AG08395 (cell line): ENCODE data around the gene RASAL2.

Experiments used
- DNase-seq: peaks from one replicate; pipeline ENCODE4 v3.0.0; 2012; ENCODE audit warnings: mixed read lengths, low spot score

The RASAL2 gene

GRCh38 chr1:178461104-178461503 lies 367.2 kb downstream of the RASAL2 start:
- DNase-seq: no peak

GRCh38 chr1:178461701-178462100 lies 367.8 kb downstream of the RASAL2 start:
- no peak for DNase-seq

GRCh38 chr1:178464141-178464540 lies 370.2 kb downstream of the RASAL2 start:
- no peak for DNase-seq

- no peak for DNase-seq
Measured at GRCh38 chr1:178464566-178464965, 370.7 kb downstream of the RASAL2 start.

- peak; percentile 17 for DNase-seq
Measured at GRCh38 chr1:178465011-178465410, 371.1 kb downstream of the RASAL2 start.

- no peak for DNase-seq
Measured at GRCh38 chr1:178467837-178468236, 373.9 kb downstream of the RASAL2 start.

- no peak for DNase-seq
Measured at GRCh38 chr1:178470411-178470960, 376.6 kb downstream of the RASAL2 start.

GRCh38 chr1:178472531-178472930 lies 378.6 kb downstream of the RASAL2 start:
- DNase-seq: no peak

- no peak for DNase-seq
Measured at GRCh38 chr1:178477373-178477772, 383.5 kb downstream of the RASAL2 start.

- no peak for DNase-seq
Measured at GRCh38 chr1:178477841-178478240, 383.9 kb downstream of the RASAL2 start.

GRCh38 chr1:178483251-178483957 lies 389.5 kb downstream of the RASAL2 start:
- no peak for DNase-seq

GRCh38 chr1:178484698-178485225 lies 390.9 kb downstream of the RASAL2 start:
- no peak for DNase-seq

- no peak for DNase-seq
Measured at GRCh38 chr1:178485541-178485981, 391.7 kb downstream of the RASAL2 start.

GRCh38 chr1:178486100-178487069 lies 392.5 kb downstream of the RASAL2 start:
- no peak for DNase-seq

GRCh38 chr1:178487070-178487615 lies 393.2 kb downstream of the RASAL2 start:
- no peak for DNase-seq

GRCh38 chr1:178488393-178488792 lies 394.5 kb downstream of the RASAL2 start:
- no peak for DNase-seq

- DNase-seq: no peak
Measured at GRCh38 chr1:178489399-178489798, 395.5 kb downstream of the RASAL2 start.

- no peak for DNase-seq
Measured at GRCh38 chr1:178490136-178490535, 396.2 kb downstream of the RASAL2 start.

- DNase-seq: no peak
Measured at GRCh38 chr1:178490967-178491366, 397.1 kb downstream of the RASAL2 start.

GRCh38 chr1:178491721-178492120 lies 397.8 kb downstream of the RASAL2 start:
- DNase-seq: no peak

GRCh38 chr1:178492341-178492740 lies 398.4 kb downstream of the RASAL2 start:
- DNase-seq: no peak

GRCh38 chr1:178493301-178493741 lies 399.4 kb downstream of the RASAL2 start:
- DNase-seq: no peak
